Common myeloid progenitor, CD34-positive (primary cell): ENCODE data around the gene RSF1.

Experiments used
- CTCF ChIA-PET: fragments of 350-600 bp; sonication (Branson Sonifier 250); formaldehyde crosslinking; loops from one replicate; lab custom pipeline; 2021; ENCODE audit warnings: antibody characterized with exemption; lab: Charles Lee
- POLR2A ChIA-PET: fragments of 350-600 bp; sonication (Branson Sonifier 250); formaldehyde crosslinking; loops from one replicate; lab custom pipeline; 2021; ENCODE audit warnings: antibody characterized with exemption; lab: Charles Lee
- DNase-seq, 3 donors: peaks; one replicate each; pipeline versions ENCODE4 v3.0.0 to v3.0.0-alpha.2; 2013
- H3K27ac ChIP-seq, 2 experiments: 1 replicate in 1 of 2; 2 replicates in 1 of 2; pipeline ENCODE4 v1.7.0; 2013; ENCODE audit warnings: inconsistent platforms in 2 of 2, low read length in 2 of 2, mild to moderate bottlenecking in 2 of 2, low read depth in 1 of 2, moderate library complexity in 1 of 2; ENCODE audit not compliant: severe bottlenecking in 2 of 2, insufficient read depth in 1 of 2, poor library complexity in 1 of 2
- H3K27me3 ChIP-seq, 5 experiments: replicated peaks in 2 of 5; 1 replicate in 3 of 5; 2 replicates in 2 of 5; pipeline versions ENCODE4 v1.6.1 to v1.7.0; 2013; ENCODE audit warnings: low read length in 4 of 5, mild to moderate bottlenecking in 2 of 5, moderate library complexity in 2 of 5, inconsistent platforms in 1 of 5; ENCODE audit not compliant: insufficient read depth in 5 of 5, control insufficient read depth in 4 of 5
- H3K36me3 ChIP-seq, 4 experiments: 1 replicate in 2 of 4; 2 replicates in 2 of 4; pipeline versions ENCODE4 v1.6.1 to v1.7.0; 2013; ENCODE audit warnings: low read length in 3 of 4, control low read depth in 1 of 4, mild to moderate bottlenecking in 1 of 4; ENCODE audit not compliant: control insufficient read depth in 4 of 4, insufficient read depth in 4 of 4
- H3K4me1 ChIP-seq, 4 experiments: 1 replicate in 3 of 4; 2 replicates in 1 of 4; pipeline versions ENCODE4 v1.6.1 to v1.7.1; 2013; ENCODE audit warnings: low read length in 3 of 4, mild to moderate bottlenecking in 3 of 4, control low read depth in 1 of 4, inconsistent platforms in 1 of 4, moderate library complexity in 1 of 4; ENCODE audit not compliant: control insufficient read depth in 4 of 4, insufficient read depth in 4 of 4; ENCODE audit errors: control extremely low read depth in 1 of 4
- H3K4me3 ChIP-seq, 7 experiments: 1 replicate in 4 of 7; 2 replicates in 3 of 7; pipeline versions ENCODE4 v1.5.1 to v1.7.0; 2013; ENCODE audit warnings: mild to moderate bottlenecking in 7 of 7, low read length in 6 of 7, moderate library complexity in 6 of 7, inconsistent platforms in 2 of 7, low read depth in 2 of 7, control low read depth in 1 of 7; ENCODE audit not compliant: insufficient read depth in 4 of 7, control insufficient read depth in 1 of 7; ENCODE audit errors: extremely low read depth in 1 of 7
- H3K9me3 ChIP-seq, 5 experiments: 1 replicate in 4 of 5; 2 replicates in 1 of 5; pipeline versions ENCODE4 v1.6.1 to v1.7.1; 2013; ENCODE audit warnings: low read length in 4 of 5, mild to moderate bottlenecking in 2 of 5, inconsistent platforms in 1 of 5, low read depth in 1 of 5, moderate library complexity in 1 of 5; ENCODE audit not compliant: control insufficient read depth in 4 of 5, insufficient read depth in 2 of 5; ENCODE audit errors: control extremely low read depth in 1 of 5
- WGBS: methylation state at CpG from one replicate; pipeline ENCODE4 v1.1.5; 2013; ENCODE audit not compliant: insufficient coverage; 5-methylcytosine and 5-hydroxymethylcytosine counted together

The RSF1 gene

DNA sequence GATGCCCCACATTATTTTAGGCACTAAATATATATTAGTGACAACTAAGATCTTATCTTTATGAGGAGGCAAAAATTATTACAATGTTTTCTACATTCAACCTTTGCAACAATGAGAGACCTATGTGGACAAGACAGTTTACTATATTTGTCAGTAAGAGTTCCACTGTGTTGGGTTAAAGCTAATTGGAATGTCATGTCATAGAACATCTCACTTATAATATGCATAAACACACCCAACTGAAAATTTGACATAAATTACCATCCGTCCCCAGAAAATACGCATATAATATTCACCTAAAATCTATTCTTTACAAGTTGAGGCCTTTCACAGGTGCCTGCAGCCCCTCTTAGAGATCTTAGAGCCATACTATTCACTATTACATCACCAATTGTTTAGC lies 84.0 kb downstream of the RSF1 start:
- peaks cover 8 to 60% (median 20%) of the 10 kb centered on the region in 4 experiments for H3K36me3 ChIP-seq
- WGBS = 100% methylated on average over 1 of the region's 2 CpGs
- POLR2A ChIA-PET = no interaction called here
- DNase-seq = no peak
- H3K27me3 ChIP-seq = no peaks in the 10 kb centered on the region
- no peak overlapping the region for H3K4me3 ChIP-seq
- CTCF ChIA-PET = no interaction called here
- H3K27ac ChIP-seq = no peak overlapping the region
- no peaks in the 10 kb centered on the region for H3K4me1 ChIP-seq
- H3K9me3 ChIP-seq = peaks cover 0 to 11% (median 6%) of the 10 kb centered on the region in 5 experiments

DNA sequence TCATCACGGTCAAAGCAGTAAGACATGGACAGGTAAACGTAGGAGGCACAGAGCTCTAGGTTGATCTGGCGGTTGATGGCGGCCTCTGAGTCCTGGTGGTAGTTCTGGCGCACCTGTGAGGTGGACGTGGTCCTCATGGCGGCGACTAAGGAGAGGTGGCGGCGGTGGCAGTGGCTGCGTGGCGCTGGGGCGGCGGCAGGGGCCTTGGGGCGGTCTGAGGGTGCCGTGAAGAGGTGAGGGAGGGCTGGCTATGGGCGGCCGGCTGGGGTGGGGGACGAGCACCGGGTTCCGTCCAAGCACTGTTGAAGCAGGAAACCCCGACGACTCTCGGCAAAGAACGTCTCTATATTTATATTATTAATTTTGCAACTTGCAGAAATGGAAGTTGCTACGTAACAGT lies 85.6 kb downstream of the RSF1 start:
- ChIA-PET CTCF (no interaction called here), POLR2A (no interaction called here)
- Histone ChIP-seq H3K27me3 (no peaks in the 10 kb centered on the region), H3K27ac (no peak overlapping the region), H3K36me3 (peaks cover 8 to 62% (median 18%) of the 10 kb centered on the region in 4 experiments), H3K4me1 (no peaks in the 10 kb centered on the region), H3K4me3 (no peak overlapping the region), H3K9me3 (peaks cover 0 to 23% (median 14%) of the 10 kb centered on the region in 5 experiments)
- WGBS = 100% methylated on average over 6 of the region's 26 CpGs
- no peak for DNase-seq

DNA sequence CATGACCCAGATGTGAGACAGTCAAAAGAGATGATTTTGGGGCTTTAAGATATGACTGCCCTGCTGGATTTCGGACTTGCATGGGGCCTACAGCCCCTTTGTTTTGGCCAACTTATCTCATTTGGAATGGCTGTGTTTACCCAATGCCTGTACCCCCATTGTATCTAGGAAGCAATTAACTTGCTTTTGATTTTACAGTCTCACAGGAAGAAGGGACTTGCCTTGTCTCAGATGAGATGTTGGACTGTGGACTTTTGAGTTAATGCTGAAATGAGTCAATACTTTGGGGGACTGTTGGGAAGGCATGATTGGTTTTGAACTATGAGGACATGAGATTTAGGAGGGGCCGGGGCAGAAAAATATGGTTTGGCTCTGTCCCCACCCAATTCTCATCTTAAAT lies 88.4 kb downstream of the RSF1 start:
- Histone ChIP-seq H3K4me1 (no peaks in the 10 kb centered on the region), H3K9me3 (peaks cover 0 to 23% (median 14%) of the 10 kb centered on the region in 5 experiments), H3K27ac (no peak overlapping the region), H3K36me3 (peaks cover 8 to 52% (median 15%) of the 10 kb centered on the region in 4 experiments), H3K4me3 (no peak overlapping the region), H3K27me3 (no peaks in the 10 kb centered on the region)
- DNase-seq = no peak
- POLR2A ChIA-PET = no interaction called here
- WGBS = 100% methylated on average over 1 of the region's 2 CpGs
- CTCF ChIA-PET = no interaction called here

DNA sequence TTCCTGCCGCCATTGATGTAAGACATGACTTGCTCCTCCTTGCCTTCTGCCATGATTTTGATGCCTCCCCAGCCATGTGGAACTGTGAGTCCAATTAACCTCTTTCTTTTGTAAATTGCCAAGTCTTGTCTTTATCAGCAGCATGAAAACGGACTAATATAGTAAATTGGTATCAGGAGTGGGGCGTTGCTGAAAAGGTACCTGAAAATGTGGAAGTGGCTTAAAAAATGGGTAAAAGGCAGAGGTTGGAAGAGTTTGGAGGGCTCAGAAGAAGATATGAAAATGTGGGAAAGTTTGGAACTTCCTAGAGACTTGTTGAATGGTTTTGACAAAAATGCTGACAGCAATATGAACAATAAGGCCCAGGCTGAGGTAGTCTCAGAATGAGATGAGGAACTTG lies 89.7 kb downstream of the RSF1 start:
- POLR2A ChIA-PET = no interaction called here
- CTCF ChIA-PET = no interaction called here
- no peaks in the 10 kb centered on the region for H3K27me3 ChIP-seq
- WGBS = 96% methylated on average over 3 of the region's 3 CpGs
- peaks cover 6 to 42% (median 12%) of the 10 kb centered on the region in 4 experiments for H3K36me3 ChIP-seq
- H3K4me3 ChIP-seq = no peak overlapping the region
- no peak overlapping the region for H3K27ac ChIP-seq
- H3K4me1 ChIP-seq = no peaks in the 10 kb centered on the region
- DNase-seq = peak in 2 of 3 donors; percentile 10 to 22
- peaks cover 0 to 23% (median 14%) of the 10 kb centered on the region in 5 experiments for H3K9me3 ChIP-seq

DNA sequence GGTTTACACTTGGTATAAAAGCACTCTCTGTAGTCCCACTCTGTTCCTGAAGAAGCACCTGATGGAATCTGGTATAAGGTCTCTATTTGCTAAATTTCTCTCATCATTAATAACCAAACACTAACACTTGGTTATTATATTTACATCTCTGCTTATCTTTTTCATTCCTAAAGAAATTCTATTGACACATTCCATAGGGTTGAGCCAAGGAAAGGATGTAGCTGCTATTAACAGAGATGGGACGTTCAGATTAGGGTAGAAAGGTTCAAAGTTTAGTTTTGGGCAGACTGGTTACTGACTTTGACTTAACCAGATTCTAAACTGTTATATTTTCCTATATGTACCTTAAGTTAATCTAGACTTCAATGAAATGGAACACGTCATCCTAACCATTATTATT lies 91.5 kb downstream of the RSF1 start:
- Histone ChIP-seq H3K27me3 (no peaks in the 10 kb centered on the region), H3K36me3 (peaks cover 6 to 39% (median 16%) of the 10 kb centered on the region in 4 experiments), H3K4me3 (no peak overlapping the region), H3K27ac (no peak overlapping the region), H3K9me3 (peaks cover 0 to 23% (median 14%) of the 10 kb centered on the region in 5 experiments), H3K4me1 (no peaks in the 10 kb centered on the region)
- no CpG with 5 or more reads among the region's 2 CpGs for WGBS
- POLR2A ChIA-PET = interaction anchor here (0.6 kb wide), 1 partner anchor 76 kb away, joined by 3 read pairs; no protein-coding TSS in a partner anchor
- CTCF ChIA-PET = no interaction called here
- no peak for DNase-seq

DNA sequence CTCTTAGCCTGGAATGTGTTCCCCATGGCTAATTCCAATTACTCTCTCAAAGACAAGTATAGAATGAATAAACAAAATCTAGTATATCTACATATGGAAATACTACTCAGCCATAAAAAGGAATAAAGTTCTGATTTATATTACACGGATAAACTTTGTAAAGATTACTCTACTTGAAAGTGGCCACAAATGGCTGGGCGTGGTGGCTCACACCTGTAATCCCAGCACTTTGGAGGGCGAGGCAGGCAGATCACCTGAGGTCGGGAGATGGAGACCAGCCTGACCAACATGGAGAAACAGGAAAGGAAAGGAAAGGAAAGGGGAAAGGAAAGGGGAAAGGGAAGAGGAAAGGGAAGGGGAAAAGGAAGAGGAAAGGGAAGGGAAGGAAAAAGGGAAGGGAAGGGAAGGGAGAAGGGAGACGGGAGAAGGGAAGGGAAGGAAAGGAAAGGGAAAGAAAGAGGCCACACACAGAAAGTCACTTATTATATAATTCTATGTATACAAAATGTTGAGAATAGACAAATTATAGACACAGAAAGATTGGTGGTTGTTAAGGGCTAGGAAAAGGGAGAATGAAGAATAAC lies 92.2 kb downstream of the RSF1 start:
- H3K27me3 ChIP-seq = no peaks in the 10 kb centered on the region
- H3K27ac ChIP-seq = no peak overlapping the region
- H3K4me1 ChIP-seq = no peaks in the 10 kb centered on the region
- 95% methylated on average over 4 of the region's 5 CpGs for whole genome bisulfite sequencing
- POLR2A ChIA-PET = interaction anchor here (0.6 kb wide), 1 partner anchor 76 kb away, joined by 3 read pairs; no protein-coding TSS in a partner anchor
- no peak for DNase-seq
- peaks cover 4 to 36% (median 15%) of the 10 kb centered on the region in 4 experiments for H3K36me3 ChIP-seq
- CTCF ChIA-PET = no interaction called here
- no peak overlapping the region for H3K4me3 ChIP-seq
- peaks cover 0 to 23% (median 14%) of the 10 kb centered on the region in 5 experiments for H3K9me3 ChIP-seq

DNA sequence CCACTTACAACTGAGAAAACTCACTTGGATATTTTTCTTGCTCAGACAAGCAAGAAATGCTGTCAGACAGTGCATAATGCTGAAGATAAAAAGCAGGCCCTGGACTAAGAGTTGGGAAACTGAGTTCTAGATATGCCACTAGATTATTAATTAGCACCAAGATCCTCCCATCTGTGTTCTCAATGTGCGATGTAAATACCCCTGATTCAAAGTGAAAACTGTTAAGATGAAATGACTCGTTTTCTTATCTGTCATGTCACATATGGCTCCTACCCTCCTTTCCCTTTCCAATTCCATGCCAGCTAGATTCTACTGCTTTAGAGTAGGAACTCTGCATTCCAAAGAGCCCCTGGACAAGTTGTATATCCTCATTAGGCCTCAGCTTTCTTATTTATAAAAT lies 94.0 kb downstream of the RSF1 start:
- DNase-seq = peak in 1 of 3 donors; percentile 3
- no peak overlapping the region for H3K27ac ChIP-seq
- no peaks in the 10 kb centered on the region for H3K4me1 ChIP-seq
- peaks cover 6 to 26% (median 17%) of the 10 kb centered on the region in 4 experiments for H3K36me3 ChIP-seq
- ChIA-PET CTCF (no interaction called here), POLR2A (no interaction called here)
- H3K27me3 ChIP-seq = no peaks in the 10 kb centered on the region
- no CpG with 5 or more reads among the region's 2 CpGs for WGBS
- H3K9me3 ChIP-seq = peaks cover 0 to 12% (median 9%) of the 10 kb centered on the region in 5 experiments
- no peak overlapping the region for H3K4me3 ChIP-seq
